Measurements from ENCODE around the gene HERPUD1.
"Not testable (repeated sequence)": the region's sequence is repeated elsewhere in the genome, so short reads cannot be mapped to it uniquely, and the experiment has no call there.

Gene HERPUD1, protein sequence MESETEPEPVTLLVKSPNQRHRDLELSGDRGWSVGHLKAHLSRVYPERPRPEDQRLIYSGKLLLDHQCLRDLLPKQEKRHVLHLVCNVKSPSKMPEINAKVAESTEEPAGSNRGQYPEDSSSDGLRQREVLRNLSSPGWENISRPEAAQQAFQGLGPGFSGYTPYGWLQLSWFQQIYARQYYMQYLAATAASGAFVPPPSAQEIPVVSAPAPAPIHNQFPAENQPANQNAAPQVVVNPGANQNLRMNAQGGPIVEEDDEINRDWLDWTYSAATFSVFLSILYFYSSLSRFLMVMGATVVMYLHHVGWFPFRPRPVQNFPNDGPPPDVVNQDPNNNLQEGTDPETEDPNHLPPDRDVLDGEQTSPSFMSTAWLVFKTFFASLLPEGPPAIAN

DNA sequence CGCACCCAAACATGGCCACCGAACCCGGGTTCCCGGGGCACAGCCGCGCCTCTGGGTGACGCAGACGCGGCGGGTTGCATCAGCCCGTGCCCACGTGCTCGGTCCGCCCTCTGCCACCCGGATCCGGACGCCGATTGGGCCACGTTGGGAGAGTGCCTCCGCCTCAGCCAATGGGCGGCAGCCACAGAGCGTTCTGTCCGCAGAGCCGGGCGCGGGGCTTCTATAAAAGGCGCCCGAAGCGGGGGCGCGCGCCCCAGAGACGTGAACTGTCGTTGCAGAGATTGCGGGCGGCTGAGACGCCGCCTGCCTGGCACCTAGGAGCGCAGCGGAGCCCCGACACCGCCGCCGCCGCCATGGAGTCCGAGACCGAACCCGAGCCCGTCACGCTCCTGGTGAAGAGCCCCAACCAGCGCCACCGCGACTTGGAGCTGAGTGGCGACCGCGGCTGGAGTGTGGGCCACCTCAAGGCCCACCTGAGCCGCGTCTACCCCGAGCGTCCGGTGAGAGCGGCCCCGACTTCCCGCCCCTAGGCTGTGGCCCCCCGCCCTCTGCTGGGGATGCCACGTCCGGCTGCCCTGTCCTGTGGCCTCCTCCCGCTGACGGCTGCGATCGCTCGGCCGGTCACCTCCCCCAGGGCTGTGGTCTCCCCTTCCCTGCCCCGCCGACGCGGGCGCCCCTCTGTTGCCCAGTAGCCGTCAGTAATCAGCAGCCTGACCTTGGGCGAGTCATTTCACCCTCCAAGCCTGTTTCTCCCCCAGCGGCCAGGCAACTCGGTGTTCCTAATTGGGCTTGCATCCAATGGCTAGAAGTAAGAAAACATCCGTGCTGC is at the start of gene HERPUD1:
TSS of gene HERPUD1 (plus strand) at position 251 of the 829 bp plus-strand sequence. CDS start at position 354, 103 bp downstream.
- DNase-seq: peak; percentile 99

DNA sequence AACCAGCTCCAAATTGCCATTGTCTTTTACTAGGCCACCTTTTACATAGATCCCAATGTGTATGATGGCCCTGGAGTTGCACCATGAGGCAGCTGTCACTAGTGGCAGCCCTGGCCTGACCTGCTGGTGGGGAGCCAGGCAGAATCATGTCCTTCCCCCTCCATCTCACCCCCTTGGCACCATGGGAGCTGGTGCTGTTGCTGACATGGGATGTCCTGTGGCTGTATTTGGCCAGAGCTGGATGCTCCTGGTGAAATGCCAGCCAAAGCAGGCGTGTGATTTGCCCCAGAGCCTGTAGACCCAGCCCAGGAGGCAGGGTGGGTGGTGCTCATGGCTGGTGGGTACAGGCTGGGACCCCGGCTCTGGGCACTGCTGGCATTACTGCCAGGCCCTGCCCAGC is 48.4 kb upstream of the HERPUD1 start:
- DNase-seq: no peak

DNA sequence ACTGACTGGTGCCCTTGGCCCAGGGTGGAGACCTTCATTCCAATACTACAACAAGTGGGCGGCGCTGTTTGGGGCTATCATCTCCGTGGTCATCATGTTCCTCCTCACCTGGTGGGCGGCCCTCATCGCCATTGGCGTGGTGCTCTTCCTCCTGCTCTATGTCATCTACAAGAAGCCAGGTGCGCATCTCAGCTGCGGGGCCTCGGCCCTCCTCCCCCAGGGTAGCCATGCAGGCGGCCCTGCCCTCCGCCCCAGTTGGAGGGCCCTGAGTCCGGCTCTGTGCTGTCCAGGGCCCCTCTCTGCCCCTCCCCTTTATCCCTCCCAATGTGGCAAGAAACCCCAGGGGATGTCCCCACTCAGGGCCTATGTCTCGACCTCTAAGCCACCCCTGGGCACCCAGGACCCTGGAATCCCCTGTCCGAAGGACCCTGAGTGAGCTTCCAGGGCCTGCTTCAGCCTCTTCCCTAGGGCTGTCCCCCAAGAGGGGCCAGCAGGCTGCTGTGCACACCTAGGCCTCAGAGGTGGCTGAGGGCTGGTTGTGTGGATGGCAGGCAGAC is 47.8 kb upstream of the HERPUD1 start:
- no peak for DNase-seq

DNA sequence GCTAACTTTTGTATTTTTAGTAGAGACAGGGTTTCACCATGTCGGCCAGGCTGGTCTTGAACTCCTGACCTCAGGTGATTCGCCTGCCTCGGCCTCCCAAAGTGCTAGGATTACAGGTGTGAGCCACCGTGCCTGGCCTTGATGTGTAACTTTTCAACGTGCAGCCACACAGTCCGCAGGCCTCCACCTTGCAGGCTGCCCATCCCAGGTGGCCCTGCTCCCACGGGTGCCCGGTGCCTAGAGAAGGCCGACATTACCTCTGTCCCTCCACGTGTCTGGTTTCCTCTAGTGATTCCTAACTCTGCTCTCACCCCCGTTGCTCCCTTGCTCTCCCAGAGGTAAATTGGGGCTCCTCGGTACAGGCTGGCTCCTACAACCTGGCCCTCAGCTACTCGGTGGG is 47.0 kb upstream of the HERPUD1 start:
- not testable (repeated sequence) for DNase-seq

DNA sequence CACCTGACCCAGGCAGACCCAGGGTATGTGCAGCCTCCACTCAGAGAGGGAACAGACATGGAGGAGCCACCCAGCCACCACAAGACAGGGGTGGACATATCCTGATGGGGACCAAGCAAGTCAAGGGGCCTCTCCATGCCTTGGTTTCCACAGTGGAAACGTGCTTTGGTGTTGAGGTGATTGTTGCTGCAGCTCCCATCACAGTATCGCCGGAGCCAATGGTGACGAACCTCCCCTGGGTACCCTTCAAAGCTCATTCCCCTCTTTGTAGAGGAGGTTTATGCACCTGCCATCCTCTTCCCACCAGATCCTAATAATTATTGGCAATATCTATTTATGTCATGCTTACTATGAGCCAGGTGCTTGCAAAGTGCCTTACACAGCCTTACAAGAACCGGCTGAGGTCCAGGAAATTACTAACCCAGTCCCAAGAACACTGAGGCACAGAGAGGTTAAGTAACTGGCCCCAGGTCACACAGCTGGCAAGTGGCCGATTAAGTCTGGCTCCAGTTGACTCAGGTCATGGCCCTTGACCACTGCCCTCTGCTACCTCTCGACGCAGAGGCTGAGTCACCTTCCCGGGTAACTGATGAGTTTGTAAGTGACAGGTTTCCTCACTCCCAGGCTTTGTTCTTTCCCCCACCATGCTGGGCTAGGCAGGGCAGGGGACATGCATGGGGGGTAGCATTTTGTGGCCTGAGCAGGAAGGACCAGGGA is 46.3 kb upstream of the HERPUD1 start:
- no peak for DNase-seq

DNA sequence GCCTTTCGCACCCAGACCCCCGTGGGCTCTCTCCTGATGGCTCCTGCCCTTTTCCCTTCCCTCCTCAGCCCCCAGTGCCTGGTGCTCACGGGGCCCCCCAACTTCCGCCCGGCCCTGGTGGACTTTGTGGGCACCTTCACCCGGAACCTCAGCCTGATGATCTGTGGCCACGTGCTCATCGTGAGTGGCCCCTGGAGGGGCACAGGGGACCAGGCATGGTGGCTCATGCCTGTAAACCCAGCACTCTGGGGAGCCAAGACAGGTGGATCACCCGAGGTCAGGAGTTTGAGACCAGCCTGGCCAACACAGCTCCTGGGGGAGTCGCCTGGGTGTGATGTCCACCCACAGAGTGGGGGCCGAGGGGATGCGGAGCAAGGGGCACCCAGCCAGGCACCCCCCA is 45.6 kb upstream of the HERPUD1 start:
- DNase-seq: no peak

DNA sequence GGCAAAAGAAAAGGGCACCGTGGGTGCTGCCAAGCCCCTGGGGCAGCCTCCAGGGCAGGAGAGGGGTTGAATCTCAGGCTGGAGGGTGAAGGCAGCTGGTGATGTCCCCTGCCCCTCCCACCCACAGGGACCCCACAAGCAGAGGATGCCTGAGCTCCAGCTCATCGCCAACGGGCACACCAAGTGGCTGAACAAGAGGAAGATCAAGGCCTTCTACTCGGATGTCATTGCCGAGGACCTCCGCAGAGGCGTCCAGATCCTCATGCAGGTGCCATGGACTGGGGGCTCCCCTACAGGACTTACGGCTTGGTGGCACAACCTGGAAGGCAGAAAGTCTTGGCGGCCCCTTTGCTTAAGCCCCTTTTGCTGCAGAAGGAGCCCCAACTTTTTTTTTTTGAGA is 45.1 kb upstream of the HERPUD1 start:
- no peak for DNase-seq

DNA sequence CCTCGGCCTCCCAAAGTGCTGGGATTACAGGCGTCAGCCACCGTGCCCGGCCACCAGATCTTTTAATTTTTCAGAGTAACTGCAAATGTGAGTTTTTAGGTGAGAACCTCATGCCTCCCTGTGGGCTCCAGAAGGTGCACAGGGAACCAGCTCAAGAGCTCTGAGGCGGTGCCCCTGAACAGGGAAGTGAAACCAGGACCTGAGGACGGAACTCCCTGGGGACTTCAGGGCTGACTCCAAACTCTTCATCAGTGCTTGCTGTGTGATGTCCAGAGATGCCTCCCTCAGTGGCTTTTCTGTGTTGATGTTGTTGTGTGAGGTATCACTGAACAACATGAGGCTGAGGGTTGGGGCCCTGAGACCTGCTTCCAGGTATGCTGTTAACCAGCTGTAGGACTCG is 43.1 kb upstream of the HERPUD1 start:
- peak in 1 of 2 donors; percentile 64 for DNase-seq

DNA sequence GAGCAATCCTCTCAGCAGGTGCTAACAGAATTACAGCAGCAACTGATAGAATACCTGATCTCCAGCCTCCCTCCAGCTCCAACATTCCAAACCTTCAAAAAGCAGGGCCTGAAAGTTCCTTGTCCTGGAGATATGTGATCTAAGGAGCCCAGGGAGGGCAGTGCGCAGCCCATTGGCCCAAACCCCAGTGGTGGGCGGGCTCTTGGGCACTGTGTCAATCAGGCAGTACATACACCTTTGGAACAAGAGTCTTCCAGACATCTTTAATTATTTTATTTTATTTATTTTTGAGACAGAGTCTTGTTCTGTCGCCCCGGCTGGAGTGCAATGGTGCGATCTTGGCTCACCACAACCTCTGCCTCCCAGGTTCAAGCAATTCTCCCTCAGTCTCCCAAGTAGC is 42.7 kb upstream of the HERPUD1 start:
- DNase-seq: no peak

DNA sequence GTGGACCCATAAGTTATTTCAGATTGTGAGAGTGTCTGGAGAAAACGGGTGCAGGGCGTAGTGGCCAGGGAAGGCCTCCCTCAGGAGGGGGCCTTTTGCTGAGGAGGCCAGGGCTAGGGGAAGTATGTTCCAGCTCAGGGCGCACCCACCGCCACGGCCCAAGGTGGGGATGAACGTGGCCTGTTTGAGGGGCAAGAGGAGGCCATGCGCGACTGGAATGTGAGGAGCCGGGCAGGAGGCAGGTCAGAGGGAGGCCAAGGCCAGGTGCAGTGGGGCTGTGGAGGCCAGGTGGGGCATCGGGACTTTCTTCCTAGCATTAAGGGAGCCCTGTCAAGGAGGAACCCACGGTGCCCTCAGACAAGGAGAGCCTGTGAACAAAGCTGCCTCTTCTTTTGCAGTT is 40.3 kb upstream of the HERPUD1 start:
- no peak for DNase-seq

DNA sequence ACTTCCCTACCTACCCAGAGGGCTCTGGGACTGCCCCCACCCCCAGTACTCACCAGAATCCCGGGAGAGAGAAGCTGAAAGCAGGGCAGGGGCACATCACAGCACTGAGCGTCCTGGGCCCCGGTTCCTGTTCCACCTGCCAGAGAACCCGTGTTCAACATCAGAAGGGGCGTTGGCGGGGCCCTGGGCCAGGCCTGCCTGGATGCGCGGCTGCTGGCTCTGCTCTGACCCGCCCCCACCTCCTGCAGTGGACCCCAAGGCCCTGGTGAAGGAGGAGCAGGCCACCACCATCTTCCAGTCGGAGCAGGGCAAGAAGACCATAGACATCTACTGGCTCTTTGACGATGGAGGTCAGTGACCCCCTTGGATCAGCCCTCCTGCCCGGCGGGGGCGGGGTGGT is 39.2 kb upstream of the HERPUD1 start:
- DNase-seq: no peak

DNA sequence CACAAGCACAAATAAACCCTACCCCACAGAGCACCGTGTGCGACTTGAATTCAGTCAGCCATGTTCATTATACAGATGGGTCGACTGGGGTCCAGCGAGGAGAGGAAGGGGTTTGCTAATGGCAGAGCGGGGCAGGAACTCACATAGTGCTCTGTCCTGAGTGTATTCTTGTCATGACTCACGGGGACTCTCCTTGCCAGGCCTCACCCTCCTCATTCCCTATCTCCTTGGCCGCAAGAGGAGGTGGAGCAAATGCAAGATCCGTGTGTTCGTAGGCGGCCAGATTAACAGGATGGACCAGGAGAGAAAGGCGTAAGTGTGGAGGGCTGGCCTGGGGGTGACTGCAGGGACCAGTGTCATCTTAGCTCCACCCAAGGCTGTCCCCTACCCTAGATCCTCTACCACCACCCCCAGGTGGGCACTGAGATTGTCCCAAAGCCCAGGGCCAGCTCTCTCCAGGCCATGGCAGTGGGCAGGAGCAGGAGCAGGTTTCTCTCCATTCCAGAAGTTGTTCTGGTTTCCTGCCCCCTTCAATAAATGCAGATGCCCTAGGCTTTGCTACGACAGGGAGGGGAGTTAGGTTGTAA is 37.5 kb upstream of the HERPUD1 start:
- DNase-seq: no peak

DNA sequence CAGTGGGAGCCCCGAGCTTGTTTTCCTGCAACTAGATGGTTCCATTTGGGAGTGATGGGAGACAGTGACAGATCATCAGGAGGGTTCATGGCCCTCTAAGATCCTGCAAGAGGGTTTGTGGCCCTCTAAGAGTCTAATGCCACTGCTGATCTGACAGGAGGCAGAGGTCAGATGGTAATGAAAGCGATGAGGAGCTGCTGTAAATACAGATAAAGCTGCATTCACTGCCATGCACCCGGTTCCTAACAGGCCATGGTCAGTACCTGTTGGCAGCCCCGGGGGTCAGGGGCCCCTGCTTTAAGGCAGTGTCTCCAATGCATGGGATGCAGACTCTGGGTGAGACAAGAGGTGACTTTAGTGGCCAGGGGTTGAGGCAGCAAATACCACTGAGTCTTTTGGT is 36.1 kb upstream of the HERPUD1 start:
- DNase-seq: no peak

DNA sequence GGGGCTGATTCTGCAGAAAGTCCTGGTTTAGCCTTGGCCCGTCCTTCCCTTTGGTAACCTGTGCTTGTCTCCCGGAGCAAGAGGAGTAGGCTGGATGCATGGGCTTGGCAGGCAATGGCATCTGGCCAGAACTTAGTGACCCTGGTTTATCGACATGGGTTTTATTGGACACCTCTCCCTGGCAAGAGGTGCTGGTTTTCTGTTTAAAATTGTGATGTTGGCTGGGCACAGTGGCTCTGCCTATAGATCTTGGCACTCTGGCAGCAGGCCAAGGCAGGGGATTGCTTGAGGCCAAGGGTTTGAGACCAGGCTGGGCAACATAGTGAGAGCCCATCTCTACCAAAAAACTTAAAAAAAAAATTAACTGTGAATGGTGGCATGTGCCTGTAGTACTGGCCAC is 35.7 kb upstream of the HERPUD1 start:
- no peak for DNase-seq

DNA sequence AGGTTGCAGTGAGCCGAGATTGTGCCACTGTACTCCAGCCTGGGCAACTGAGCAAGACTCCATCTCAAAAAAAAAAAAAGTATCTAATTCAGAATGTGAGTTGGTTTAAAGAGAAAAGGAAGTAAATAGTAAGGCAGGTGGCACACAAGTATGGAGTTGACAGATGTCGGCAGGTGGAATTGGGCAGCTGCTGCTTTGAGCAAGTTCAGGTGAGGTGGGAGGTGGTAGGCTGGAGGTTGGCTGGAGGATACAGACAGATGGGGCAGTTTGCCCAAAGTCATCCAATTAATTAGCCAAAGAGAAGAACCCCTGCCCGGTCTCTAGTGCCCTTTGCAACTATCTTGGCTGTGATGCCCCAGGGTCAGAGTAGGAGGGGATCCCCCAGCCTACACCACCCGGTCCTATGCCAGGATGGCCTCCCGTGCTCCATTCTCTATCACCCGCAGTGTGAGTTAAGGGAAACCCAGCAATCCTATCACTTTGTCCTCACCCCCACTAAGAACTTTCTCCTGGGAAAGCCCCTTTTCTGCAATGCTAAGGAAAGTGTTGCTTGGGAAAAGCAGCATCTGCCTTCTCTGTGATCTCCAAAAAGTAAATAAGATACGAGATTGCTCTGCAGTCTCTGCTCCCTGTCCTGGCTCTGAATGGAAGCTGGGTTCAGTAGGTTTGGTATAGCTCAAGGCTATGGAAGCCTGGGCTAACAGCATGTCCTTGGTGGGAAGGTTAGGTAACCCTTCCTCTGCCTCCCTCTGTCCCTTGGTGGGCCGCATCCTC is 34.7 kb upstream of the HERPUD1 start:
- no peak for DNase-seq

DNA sequence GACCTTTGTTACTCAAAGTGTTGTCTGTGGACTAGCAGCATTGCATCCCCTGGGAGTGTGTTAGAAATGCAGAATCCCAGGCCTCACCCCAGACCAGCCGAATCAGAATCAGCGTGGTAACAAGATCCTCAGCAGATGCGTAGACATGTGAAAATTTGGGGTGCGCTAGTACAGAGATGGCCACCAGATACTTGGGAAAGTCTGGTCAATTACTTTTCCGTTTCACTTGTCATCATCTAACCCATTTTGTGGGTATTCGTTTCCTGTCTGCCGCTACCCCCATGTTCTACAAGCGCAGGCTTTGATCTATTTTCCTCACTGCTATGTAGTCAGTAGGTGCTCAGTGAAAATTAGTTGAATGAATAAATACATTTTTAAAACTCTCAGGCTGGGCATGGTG is 33.1 kb upstream of the HERPUD1 start:
- DNase-seq: peak in 1 of 2 donors; percentile 15

DNA sequence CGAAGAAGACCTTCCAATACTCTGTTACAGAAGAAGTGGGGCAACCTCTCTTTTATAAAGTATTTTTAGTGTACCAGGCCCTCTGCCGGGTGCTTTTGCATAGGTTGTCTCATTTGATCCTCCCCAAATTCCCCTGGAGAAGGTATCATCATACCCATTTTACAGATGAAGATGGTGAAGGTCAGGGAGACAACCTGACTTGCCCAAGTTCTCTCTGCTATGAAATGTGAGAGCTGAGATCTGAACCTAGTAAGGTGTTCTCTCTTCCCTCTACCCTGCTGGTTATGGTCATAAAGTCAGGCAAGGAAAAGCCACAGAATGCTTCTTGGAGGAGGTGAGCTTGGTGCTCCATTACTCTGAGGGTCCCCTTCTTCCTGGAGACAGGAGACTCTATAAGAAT is 28.1 kb upstream of the HERPUD1 start:
- DNase-seq: no peak

DNA sequence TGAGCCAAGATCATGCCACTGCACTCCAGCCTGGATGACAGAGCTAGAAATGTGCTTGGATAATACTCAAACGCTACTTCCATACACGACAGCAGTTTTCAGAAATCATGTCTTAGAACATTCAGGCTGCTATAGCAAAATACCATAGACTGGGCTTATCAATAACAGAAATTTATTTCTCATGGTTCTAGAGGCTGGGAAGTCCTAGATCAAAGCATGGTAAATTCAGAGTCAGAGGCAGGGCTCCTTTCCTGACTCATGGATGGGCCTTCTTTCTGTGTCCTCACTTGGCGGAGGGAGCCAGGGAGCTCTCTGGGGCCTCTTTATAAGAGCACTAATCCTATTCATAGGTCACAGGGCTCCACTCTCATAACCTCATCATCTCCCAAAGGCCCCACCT is 24.5 kb upstream of the HERPUD1 start:
- DNase-seq: no peak

DNA sequence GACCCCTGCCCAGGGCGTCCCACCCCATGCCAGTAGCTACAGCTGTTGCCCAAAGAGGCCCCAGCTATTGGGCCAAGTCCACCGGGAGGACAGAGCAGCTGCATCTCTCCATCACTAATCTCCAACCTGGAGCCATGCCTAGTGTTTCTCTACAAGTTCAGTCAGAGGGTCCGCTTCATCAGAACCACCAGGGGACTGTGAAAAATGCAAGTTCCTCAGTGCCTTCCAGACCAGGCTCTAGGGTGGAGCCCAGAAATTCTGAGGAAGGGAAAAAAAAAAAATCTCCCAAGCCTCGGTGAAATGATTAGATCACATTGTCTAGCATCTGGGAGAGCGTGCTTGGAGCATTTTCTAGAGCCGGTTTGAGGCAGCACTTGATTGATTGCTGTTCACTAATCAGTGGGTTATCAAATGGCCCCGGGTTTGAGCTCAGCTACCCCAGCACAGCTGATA is 22.4 kb upstream of the HERPUD1 start:
- no peak for DNase-seq

DNA sequence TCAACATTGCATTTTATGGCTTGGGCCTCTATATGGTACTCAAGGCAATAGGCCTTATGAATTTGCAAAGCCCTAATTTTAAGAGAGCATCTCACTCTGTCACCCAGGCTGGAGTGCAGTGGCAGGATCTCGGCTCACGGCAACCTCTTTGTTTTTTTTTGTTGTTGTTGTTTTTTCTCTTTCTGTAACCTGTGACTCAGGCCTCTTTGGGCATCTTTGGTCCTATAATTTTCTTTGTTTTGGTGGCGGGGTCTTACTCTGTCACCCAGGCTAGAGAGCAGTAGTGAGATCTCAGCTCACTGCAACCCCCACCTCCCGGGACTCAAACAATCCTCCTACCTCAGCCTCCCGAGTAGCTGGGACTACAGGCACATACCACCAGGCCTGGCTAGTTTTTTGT is 21.8 kb upstream of the HERPUD1 start:
- no peak for DNase-seq

DNA sequence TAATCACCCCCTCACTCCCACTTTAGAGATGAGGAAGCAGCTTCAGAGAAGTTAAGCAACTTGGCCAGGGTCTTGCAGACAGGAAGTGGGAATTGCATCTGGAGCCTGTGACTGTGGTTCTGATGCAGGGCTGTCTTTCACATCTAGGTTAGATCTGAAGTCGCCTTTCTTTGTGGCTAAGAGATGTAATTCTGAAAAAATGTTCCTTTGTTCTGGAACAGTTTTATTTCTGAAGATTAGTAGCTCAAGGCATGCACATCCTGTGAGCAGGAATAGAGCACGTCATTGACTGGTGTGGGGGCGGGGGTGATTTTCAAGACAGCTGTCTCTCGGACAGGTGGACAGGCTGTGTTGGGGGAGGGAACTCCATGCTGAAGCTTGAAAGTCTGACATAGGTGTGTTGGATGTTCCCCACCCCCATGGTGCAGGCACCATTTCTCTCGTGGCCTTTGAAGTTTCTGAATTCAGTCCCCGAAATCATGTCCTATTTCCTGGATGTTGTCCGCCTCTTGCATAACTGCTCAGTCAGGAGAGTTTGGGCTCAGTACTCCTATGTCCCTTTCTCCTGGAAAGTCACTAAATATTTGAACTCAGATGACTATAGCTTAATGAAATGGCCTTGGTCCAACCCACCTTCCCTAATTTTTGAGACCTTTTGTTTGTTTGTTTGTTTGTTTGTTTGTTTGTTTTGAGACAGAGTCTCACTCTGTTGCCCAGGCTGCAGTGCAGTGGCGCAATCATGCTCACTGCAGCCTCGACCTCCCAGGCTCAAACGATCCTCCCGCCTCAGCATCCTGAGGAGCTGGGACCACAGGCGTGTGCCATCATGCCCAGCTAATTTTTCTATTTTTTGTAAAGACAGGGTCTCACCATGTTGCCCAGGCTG is 21.0 kb upstream of the HERPUD1 start:
- no peak for DNase-seq
